ENCODE measurements around the gene NCKAP5L.

DNA sequence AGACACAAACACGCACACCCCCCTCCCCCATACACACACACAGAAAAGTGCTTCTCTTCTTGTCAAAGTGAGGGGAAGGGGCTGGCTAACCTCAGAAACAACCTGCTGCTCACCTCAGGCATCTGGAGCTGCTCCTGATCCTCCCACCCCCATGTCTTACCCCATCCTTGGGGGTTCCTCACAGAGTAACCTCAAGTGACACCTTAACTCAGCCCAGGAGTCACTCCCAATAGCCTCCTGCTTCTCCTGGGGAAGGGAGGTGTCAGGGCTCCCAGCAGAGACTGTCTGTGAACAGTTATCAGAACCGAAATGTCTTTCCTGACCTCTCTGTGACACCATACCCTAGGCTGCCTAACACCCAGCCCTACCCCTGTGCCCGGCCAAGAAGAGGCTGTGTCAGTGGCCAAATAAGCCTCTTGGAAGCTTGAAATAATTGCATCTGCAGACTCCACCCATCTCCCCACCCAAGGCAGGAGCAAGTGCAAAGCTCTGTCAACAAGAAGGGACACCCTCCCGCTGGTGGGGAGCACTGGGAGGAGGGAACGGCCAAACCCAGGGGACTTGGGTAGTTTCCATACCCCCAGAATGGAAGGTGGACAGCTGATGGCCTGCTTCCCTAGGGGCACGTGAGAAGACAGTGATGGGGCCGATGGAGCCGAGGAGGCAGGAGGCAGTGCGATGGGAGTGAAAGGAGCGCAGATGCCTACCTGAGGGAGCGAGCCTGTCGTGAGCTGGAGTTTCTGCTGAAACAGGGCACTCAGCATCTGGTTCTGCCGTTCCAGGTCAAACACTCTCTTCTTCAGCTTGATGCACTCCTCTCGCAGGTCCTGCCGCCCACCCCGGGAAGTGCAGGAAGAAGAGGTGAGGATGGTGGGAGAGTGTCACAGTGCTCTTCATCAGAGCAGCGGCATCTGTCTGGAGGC lies 26.8 kb downstream of the NCKAP5L start:
- TF ChIP-seq, protein P1, sequence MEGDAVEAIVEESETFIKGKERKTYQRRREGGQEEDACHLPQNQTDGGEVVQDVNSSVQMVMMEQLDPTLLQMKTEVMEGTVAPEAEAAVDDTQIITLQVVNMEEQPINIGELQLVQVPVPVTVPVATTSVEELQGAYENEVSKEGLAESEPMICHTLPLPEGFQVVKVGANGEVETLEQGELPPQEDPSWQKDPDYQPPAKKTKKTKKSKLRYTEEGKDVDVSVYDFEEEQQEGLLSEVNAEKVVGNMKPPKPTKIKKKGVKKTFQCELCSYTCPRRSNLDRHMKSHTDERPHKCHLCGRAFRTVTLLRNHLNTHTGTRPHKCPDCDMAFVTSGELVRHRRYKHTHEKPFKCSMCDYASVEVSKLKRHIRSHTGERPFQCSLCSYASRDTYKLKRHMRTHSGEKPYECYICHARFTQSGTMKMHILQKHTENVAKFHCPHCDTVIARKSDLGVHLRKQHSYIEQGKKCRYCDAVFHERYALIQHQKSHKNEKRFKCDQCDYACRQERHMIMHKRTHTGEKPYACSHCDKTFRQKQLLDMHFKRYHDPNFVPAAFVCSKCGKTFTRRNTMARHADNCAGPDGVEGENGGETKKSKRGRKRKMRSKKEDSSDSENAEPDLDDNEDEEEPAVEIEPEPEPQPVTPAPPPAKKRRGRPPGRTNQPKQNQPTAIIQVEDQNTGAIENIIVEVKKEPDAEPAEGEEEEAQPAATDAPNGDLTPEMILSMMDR (conservative IDR thresholded peaks at IDR 0.05): no peak
- TF ChIP-seq EZH2 (IDR thresholded peaks at IDR 0.05; ENCODE audit: low read depth): no peak
